Upper lobe of right lung (tissue), 1 donor: Measurements from ENCODE around the gene ASTN1. TPM values are rescaled to one million over a fixed set of nuclear protein-coding genes. Genes with fewer than 3 reads are reported as not detected.

Experiments
- ATAC-seq: fragments of 200-7000 bp; cut with Tn5 transposase; one replicate; pipeline ENCODE4 v1.9.1; 2020; ENCODE audit warnings: mild to moderate bottlenecking, moderate library complexity
- DNase-seq: peaks from one replicate; pipeline ENCODE4 v3.0.0-alpha.2; 2020
- H3K27ac ChIP-seq: fragments of 200-600 bp; one replicate; pipeline ENCODE4 v1.8.0; 2022
- H3K27me3 ChIP-seq: fragments of 200-600 bp; one replicate; pipeline ENCODE4 v1.8.0; 2022; ENCODE audit warnings: mild to moderate bottlenecking
- H3K36me3 ChIP-seq: fragments of 200-600 bp; one replicate; pipeline ENCODE4 v1.8.0; 2022
- H3K4me1 ChIP-seq: fragments of 200-600 bp; one replicate; pipeline ENCODE4 v1.8.0; 2022
- H3K4me3 ChIP-seq: fragments of 200-600 bp; one replicate; pipeline ENCODE4 v1.8.0; 2022; ENCODE audit warnings: mild to moderate bottlenecking
- H3K9me3 ChIP-seq: fragments of 200-600 bp; one replicate; pipeline ENCODE4 v1.8.0; 2022
- intact Hi-C: fragments of 100-400 bp; cut with DNase I; formaldehyde crosslinking; loops from one replicate; pipeline ENCODE4 v1.11.0; 2022
- total RNA-seq: library from RNA; stranded (reverse); fragmentation: NEBNext Ultra II Directional; extraction: Animal tissue kit (Norgen Biotek cat#: 25700); gene quantifications from one replicate; pipeline ENCODE4 v1.2.1, GENCODE V29; 2021
- TF ChIP-seq, protein P1 (sequence below): fragments of 200-600 bp; IDR thresholded peaks from one replicate; pipeline ENCODE4 v1.8.0; 2022; ENCODE audit warnings: antibody characterized with exemption
- donor health status: DM: no; HTN: yes; CAD: no; lungs with severe emphysema.

Gene ASTN1
- total RNA-seq, 1 donor from 2014 or later = 0.20 TPM

DNA sequence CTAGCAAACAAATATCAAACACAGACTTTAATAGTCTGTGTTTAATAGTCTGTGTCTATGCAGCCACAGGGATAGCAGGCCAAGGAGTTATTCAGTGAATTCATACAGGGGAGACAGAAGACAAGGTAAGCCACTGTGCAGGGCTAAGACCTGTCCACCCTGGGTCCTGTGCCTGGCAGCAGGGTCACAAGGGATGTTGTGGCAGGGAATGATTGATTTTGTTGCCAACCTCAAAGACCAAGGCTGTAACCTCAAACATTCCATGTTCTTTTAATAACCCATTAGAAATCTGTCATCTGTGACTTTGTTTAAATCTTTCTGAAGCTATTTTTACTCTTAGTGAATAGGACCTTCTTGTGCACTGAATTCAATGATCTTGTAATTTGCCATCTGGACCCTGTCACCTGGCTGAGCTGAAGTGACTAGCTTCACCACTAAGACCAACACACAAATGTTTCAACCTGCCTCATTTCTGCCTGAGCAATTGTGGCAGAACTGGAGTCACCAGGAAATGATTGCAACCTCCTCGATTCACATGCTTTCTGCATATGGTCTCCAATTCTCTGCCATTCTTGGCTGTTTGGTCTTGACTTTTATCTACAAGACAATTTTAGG is 154.2 kb downstream of the ASTN1 start:
- TF ChIP-seq, protein P1, sequence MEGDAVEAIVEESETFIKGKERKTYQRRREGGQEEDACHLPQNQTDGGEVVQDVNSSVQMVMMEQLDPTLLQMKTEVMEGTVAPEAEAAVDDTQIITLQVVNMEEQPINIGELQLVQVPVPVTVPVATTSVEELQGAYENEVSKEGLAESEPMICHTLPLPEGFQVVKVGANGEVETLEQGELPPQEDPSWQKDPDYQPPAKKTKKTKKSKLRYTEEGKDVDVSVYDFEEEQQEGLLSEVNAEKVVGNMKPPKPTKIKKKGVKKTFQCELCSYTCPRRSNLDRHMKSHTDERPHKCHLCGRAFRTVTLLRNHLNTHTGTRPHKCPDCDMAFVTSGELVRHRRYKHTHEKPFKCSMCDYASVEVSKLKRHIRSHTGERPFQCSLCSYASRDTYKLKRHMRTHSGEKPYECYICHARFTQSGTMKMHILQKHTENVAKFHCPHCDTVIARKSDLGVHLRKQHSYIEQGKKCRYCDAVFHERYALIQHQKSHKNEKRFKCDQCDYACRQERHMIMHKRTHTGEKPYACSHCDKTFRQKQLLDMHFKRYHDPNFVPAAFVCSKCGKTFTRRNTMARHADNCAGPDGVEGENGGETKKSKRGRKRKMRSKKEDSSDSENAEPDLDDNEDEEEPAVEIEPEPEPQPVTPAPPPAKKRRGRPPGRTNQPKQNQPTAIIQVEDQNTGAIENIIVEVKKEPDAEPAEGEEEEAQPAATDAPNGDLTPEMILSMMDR = no peak
- intact Hi-C loops = no loop called here
- no peak for DNase-seq
- Histone ChIP-seq H3K9me3 (no peaks in the 10 kb centered on the region), H3K36me3 (no peaks in the 10 kb centered on the region), H3K27me3 (no peaks in the 10 kb centered on the region), H3K4me3 (no peak overlapping the region), H3K27ac (no peak overlapping the region), H3K4me1 (no peaks in the 10 kb centered on the region)
- no peak for ATAC-seq

DNA sequence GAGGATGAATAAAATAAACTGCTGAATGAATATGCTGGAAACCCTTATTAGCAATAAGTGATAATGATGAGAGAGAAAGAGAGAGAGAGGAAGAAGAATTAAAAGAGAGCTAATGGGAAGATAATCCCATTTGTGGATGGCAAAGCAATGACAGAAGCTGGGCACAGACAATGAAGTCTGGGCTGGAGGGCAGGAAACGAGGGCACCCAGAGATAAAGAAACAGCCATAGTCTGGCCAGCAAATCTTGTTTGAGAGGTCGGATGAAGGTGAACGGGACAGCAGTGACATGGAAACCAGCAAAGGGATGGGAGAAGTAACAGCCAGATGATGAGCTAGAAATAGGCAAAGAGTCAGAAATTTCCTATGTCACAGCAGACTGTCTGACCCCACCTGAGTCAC is 155.9 kb downstream of the ASTN1 start:
- DNase-seq (no peak), ATAC-seq (no peak)
- Histone ChIP-seq H3K4me1 (no peaks in the 10 kb centered on the region), H3K27ac (no peak overlapping the region), H3K9me3 (no peaks in the 10 kb centered on the region), H3K36me3 (no peaks in the 10 kb centered on the region), H3K4me3 (no peak overlapping the region), H3K27me3 (no peaks in the 10 kb centered on the region)
- TF ChIP-seq, protein P1 = no peak
- intact Hi-C loops = no loop called here

DNA sequence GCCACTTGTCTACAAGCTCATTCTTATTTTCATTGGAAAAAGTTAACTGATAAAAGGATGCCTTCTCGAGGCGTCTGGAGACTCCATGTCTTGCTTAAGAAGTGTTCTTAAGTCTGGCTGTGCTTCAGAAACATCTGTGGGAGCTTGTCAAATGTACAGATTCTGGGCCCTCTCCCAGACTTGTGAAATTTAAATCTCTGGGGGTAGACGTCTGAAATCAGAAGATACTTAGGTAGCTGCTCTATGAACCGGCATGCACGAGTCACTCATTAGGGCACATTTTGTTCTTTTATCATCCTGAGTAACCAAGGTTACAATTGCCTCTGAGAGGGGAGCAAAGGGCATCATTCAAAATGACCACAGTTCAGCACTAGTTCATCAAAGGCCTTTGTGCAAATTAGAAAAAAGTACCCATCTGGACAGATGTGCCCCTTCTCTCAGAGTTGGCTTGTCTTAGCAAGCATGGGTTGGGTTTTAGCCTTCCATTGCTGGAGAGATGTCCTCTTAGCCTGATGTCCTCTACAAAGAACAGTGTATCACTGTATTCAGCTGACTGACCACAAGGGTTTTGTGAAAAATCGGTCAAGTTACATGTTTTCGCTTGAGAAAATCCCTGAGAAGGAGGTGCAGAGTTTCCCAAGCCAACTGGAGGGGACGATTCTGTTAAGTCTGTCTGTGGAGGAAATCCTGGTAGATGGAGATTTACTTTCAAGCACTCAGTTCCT is 156.9 kb downstream of the ASTN1 start:
- H3K36me3 ChIP-seq = no peaks in the 10 kb centered on the region
- ATAC-seq (no peak), DNase-seq (no peak)
- H3K27ac ChIP-seq = no peak overlapping the region
- no peaks in the 10 kb centered on the region for H3K27me3 ChIP-seq
- H3K4me1 ChIP-seq = no peaks in the 10 kb centered on the region
- TF ChIP-seq, protein P1 = no peak
- no peak overlapping the region for H3K4me3 ChIP-seq
- intact Hi-C loops = no loop called here
- no peaks in the 10 kb centered on the region for H3K9me3 ChIP-seq

GRCh38 chr1:177002891-177003290 is 161.6 kb downstream of the ASTN1 start:
- Histone ChIP-seq H3K4me1 (no peaks in the 10 kb centered on the region), H3K27me3 (no peaks in the 10 kb centered on the region), H3K9me3 (no peaks in the 10 kb centered on the region), H3K4me3 (no peak overlapping the region), H3K36me3 (no peaks in the 10 kb centered on the region), H3K27ac (no peak overlapping the region)
- no peak for ATAC-seq
- intact Hi-C loops = no loop called here
- no peak for DNase-seq
- TF ChIP-seq, protein P1 = no peak

DNA sequence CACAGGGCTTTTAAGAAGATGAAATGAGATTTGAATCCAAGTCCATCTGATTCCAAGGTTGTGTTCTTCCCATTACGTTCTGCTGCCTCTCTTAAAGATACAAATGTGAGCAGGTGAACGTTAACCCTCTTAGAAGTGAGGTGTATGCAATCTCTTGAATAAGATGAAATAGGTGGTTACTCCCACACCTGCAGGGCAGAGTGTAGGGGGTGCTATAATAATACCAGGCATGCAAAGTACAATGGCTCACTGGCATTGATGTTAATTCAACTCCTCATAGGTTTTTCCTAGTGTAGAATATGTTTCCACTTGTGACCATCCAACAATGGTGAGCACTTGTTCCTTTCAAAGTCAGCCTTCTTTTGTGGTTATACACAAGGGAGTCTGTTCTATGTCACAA is 163.0 kb downstream of the ASTN1 start:
- intact Hi-C loops = no loop called here

More for the DNA sequence above, 163.0 kb downstream of the ASTN1 start:
- Histone ChIP-seq H3K4me3 (no peak overlapping the region), H3K27ac (no peak overlapping the region), H3K36me3 (no peaks in the 10 kb centered on the region), H3K9me3 (no peaks in the 10 kb centered on the region), H3K27me3 (no peaks in the 10 kb centered on the region), H3K4me1 (no peaks in the 10 kb centered on the region)
- DNase-seq (no peak), ATAC-seq (no peak)
- TF ChIP-seq, protein P1 = no peak
